ENCODE measurements around the gene SLC19A1.

DNA sequence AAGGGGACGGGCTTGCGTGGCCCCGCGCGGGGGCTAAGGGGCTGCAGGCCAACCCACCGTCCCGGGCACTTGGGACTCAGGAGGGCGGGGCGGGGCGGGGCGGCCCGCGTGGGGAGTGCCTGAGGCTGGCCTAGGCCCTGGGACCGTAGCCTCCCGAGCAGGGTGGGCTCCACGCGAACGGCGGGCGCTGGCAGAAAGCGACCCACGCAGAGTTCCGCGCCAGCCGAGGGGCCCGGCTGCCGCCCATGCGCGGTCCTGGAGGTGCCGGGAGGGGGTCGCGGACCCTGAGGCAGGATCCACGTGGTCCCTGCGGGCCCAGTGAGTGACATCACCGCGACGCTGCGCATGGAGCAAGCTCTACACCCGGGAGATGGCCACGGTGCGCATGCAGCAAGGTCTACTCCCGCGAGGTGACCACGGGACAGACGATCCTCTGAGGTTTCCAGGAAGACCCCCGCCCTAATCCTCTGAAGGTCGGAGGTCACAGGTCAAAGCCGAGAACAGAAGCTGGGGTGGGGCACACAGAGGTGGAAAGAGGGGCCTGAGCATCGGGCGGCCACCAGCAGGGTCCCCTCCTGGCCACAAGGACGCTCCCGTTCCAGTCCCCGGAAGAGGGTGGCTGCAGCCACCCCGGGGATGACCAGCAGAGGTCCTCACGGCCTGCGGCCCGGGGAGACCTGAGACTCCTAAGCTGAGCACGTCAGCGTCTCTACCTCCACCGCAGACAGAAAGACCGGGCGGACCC is 13.5 kb upstream of the SLC19A1 start:
- TF ChIP-seq POLR2A (IDR thresholded peaks at IDR 0.05): no peak
- TF ChIP-seq, protein P1, sequence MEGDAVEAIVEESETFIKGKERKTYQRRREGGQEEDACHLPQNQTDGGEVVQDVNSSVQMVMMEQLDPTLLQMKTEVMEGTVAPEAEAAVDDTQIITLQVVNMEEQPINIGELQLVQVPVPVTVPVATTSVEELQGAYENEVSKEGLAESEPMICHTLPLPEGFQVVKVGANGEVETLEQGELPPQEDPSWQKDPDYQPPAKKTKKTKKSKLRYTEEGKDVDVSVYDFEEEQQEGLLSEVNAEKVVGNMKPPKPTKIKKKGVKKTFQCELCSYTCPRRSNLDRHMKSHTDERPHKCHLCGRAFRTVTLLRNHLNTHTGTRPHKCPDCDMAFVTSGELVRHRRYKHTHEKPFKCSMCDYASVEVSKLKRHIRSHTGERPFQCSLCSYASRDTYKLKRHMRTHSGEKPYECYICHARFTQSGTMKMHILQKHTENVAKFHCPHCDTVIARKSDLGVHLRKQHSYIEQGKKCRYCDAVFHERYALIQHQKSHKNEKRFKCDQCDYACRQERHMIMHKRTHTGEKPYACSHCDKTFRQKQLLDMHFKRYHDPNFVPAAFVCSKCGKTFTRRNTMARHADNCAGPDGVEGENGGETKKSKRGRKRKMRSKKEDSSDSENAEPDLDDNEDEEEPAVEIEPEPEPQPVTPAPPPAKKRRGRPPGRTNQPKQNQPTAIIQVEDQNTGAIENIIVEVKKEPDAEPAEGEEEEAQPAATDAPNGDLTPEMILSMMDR (IDR thresholded peaks at IDR 0.05): peak in 1 of 3 donors; percentile 91
